SK-N-DZ (cell line): Measurements from ENCODE around the gene RGS11.
"Not testable (repeated sequence)": the region's sequence is repeated elsewhere in the genome, so short reads cannot be mapped to it uniquely, and the experiment has no call there.

Source experiments
- DNase-seq: peaks from one replicate; pipeline ENCODE4 v3.0.0-alpha.2; 2015; ENCODE audit warnings: low spot score

The RGS11 gene

DNA sequence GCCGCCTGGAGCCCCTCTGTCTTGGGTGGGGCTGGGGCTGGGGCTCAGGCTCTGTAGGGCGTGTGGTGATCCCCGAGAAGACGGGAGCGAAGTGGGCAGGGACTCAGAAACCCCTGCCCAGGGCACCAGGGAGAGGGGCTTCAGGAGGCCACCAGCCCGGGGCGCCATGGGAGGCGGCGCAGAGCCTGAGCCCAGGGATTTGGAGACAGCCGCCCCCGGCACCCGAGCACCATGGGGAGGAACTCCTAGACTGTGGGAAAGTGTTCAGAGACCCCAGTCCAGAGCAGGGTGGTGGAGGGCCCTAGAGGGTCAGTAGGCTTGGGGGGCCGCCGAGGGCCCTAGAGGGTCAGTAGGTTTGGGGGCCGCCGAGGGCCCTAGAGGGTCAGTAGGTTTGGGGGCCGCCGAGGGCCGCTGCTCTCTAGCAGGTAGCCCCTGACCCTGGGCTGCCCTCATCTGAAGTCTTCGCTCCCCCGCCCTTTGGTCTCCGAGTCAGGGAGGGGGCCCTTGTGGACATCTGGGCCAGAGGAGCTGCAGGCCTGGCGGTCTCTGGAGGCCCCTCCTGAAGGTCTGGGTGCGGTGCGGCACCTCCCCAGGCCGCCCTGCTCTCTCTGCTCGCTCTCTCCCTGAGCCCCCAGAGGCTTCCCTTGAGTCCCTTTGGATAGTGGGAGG, 5.4 kb upstream of the RGS11 start:
- DNase-seq: no peak

DNA sequence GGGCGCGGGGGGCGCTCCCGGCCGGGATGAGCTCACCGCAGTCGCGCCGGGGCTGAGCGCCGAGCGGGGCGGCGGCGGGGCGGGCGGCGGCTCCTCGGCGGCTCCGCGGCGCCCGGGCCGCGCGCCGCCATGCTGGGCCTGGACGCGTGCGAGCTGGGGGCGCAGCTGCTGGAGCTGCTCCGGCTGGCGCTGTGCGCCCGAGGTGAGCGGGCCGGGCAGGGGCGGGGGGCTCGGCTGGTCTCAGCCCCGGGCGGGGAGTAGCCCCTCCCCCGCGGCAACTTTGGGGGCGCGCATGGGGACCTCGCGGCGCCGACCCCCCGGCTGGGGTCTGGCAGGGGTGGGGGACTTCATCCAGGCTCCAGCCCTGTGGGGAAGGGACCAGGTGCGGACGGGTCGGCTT, 4.8 kb upstream of the RGS11 start, which contains the start of gene ARHGDIG:
ARHGDIG (plus strand) TSS at position 40 of the 400 bp plus-strand sequence; CDS start at position 130, 90 bp downstream.
- DNase-seq: no peak

DNA sequence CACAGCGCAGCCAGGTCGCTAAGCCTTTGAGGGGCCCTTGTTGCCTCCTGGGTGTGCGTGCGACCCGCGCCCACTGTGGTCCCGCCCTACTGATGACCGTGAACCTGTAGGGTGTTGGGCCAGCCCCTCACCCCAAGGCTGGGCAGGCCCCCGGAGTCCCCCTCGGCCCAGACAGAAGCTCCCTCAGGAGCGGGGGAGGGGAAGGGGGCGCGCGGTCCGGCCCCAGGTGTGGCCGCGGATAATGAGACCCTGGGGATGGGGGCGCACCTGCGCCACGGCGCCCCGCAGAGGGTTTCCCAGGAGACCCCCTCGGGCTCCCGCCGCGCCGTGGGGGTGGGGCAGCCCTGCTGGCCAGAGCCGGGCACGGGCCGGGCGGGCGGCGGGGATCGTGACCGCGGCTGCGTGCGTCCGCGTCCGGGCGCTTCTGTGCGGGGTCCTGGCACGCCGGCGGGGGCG, 4.3 kb upstream of the RGS11 start:
- no peak for DNase-seq

DNA sequence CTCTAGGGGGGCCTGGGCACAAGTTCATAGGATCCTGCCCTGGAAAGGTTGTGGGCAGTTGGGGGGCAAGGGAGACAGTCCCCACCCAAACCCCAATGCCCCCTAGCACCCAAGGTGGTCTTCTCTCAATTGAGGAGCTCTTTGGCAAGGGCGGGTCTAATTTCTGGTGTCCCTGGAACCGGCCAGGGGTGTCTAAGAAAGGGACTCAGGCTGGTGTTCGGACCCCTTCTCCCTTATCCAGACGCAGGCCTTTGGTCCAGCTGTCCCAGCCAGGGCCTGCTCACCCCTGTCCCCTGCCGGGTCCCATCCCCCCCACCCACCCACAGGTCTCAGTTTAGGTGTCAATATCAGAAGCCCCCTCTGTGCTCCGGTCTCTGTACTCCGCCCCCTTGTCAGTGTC, 3.8 kb upstream of the RGS11 start:
- no peak for DNase-seq

GRCh38 chr16:278863-279366, 3.2 kb upstream of the RGS11 start:
- DNase-seq: no peak

DNA sequence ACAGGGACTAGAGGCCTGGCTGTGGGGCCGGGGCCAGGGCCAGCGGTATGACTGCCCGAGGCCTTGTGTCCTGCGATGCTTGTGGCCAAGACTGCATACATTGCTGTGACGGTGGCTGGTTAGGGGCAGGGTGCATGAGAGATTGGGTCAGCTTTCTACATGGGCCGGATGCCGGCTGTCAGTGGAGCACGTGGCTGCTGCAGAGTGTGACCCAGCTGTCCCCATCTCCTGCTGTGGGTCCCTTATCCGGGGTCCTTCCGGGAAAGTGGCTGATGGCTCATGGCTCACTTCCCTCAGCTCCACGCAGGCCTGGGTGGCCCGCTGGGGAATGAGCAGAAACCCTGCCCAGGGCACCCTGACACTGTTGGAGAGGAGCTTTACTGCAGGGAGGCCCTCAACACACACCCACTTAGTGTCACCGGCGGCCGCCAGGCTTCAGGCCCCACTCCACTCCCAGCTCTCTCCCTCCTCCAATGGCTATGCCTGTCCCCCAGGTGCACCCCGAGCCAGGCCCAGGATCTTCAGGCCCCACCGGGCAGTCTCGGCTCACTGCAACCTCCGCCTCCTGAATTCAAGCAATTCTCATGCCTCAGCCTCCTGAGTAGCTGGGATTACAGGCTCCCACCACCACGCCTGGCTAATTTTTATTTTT, 808 bp upstream of the RGS11 start:
- no peak for DNase-seq

- no peak for DNase-seq
Measured at GRCh38 chr16:275041-275641, 603 bp downstream of the RGS11 start.

- no peak for DNase-seq
Measured at GRCh38 chr16:273547-274421, 2.0 kb downstream of the RGS11 start.

DNA sequence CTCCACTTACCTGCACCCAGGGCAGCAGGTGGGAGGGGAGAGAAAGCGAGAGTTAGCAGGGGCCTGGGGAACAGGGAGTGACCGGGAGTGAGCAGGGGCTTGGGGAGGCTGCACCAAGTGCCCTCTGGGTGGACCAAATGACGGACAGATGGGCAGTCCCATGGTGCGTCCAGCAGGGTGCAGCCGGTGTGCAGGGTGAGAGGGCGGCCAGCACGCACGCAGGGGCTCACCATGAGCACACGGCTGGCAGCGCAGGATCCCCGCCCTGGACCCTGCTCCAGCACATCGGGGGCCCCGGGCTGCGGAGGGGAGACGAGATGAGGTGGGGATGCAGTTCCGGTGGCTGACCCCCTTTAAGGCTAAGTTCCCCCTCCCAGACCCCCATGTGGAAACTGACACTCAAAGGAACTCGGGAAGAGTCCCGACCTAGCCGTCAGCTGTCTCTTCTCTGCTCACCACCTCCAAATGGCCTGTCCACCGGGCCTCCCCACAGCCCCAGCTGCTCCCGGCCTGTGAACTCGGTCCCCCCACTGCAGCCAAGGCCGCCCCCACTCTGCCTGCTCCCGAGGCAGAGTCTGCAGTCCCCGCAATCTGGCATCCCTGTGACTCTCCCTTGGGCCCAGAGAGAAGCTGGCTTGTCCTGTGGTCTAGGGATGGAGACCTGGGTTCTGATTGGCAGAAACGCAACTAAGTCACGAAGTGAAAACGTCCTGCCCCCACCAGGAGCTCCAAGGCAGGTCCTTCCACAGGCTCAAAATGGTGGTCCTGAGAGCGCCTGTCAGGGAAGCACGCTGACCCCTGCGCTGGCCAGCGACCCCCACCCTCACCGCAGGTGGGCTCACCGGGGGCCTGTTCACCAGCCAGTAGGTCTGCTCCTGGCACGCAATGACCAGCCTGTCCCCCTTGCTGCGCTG, 2.9 kb downstream of the RGS11 start:
- no peak for DNase-seq

DNA sequence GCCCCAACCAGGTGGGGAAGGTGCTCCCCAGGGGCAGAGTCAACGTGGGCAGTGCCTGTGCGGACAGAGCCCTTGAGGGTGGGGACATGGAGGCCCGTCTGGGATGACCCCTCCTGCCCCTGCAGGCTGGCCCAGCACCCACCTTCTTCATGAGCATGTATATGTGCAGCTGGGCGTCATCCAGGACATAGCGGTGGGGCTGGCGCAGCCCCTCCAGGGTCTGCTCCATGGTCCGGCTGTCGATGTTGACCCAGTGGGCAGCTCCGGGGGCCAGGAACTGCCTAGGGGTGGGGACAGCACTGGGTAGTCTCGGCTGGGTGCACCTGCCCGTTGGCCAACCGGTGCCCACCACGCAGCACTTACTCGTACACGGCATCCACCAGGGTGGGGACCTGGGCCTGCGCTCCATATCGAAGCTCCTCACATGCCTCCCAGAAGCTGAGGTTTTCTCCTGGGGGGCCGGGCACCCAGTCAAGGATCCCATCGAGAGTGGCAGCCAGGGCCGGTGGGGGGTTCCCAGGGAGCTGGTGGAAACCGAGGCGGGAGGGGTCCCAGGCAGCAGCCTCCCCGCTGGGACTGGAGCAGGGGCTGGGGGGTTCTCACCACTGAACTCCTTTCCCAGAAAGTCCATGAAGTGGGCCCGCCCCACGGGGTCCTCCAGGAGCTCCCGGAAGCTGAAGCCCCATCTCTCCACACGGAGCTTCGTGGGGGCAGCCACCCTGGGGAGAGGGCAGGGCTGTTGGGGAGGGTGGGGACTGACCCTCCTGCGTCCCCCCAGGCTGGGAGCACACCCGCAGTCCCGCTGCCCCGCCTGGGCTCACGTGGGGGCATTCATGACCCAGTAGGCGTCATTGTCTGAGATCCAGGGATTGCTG, 5.1 kb downstream of the RGS11 start:
- no peak for DNase-seq

DNA sequence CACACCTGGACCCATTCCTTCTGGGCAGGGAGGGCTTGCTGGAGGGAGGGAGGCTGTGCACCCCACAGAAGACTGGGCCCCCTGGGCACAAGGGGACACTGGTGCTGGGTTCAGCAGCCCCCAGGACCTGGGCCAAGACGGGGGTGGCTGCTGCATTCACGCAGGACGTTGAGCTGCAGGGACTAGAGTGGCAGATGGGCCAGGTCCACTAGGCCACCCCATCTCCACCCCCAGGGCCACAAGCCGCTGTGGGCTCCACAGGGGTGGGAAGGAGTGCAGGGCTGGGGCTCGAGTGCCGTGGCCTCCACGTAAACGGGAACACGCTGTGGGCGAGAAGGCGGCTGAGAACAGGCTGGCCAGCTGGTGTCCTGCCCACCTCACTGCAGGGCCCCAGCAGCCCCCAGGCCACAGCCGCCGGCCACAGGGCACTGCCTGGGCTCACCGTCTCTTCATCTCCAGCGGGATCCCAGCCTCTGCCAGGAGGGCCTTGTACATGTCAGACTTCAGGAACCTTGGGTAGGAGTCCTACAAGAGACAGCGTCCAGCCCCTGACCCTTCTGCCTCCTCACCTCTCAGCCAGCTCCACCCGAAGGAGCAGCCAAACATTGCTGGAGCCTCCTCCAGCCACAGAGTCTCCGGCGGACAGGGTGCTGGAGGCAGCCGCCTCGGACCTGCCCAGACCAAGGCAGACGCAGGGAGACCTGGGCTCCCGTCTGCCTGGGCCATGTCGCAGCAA, 6.5 kb downstream of the RGS11 start:
- DNase-seq: no peak

DNA sequence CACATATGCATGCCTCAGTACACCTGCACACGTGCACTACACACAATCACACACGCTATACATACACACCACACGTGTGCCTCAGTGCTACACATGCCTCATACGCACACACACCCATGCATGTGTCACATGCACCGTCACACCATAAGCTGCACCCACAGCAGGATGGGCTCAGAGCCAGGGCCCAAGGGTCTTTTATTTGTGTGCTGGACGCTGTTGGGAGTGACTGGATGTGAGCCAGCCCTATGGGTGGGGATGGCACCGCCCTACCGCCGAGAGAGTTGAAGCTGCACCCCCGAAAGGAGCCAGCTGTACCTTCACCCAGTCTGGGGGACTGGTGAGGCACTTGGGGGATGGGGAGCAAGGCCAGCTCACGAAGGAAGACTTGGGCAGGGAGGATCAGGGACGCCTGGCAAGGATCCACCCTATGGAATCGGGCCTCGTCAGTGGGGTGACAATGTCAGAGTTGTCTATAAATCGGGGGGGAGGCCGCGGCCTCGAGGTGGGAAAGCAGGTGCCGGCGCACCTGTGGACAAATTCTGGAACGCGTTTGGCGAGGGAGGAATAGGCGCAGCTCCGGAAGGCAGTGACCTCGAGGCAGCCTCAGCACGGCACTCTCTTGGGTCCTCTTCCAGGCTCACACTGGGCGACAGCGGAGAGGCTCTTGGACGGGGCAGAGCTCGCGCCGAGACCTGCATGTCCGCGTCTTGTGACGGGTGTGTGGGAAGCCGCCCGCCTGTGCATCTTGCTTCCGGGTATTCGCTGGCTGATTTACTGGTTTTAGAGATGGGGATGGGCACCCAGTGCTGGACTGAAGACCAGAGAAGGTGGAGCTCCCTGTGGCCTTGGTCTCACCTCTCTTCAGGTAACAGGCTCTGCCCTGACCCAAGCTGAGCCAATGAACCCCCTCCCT, 7.3 kb downstream of the RGS11 start:
- no peak for DNase-seq

GRCh38 chr16:267562-267961, 8.2 kb downstream of the RGS11 start:
- DNase-seq: not testable (repeated sequence)

- DNase-seq: no peak
Measured at GRCh38 chr16:266258-267164, 9.2 kb downstream of the RGS11 start.

DNA sequence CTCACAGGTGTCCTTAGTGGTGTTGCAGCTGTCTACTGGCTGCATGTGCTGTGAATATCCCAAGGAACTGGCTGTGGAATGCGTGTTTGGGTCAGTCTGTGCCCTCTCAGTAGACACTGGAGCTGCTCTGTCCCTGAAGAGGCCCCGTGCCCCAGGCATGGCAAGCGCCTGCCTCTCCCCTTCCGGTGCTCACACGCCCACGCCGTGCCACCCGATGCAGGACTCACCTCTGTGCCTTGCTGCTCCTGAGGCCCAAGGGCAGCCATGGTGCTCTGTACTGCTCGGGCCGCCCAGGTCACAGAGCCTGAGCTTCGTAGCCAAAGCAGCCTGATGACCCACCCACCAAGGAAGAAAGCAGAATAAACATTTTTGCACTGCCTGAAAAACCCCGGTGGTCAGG, 10.0 kb downstream of the RGS11 start:
- no peak for DNase-seq

GRCh38 chr16:265002-265529, 10.7 kb downstream of the RGS11 start:
- DNase-seq: no peak
